CD4-positive, alpha-beta T cell (primary cell): ENCODE results near the gene FBXO45. TPM values are rescaled to one million over a fixed set of nuclear protein-coding genes. Genes with fewer than 3 reads are reported as not detected.

ENCODE experiments used
- ATAC-seq: fragments of 200-7000 bp; cut with Tn5 transposase; one replicate; pipeline ENCODE4 v1.10.0; 2022; ENCODE audit warnings: mild to moderate bottlenecking; ENCODE audit not compliant: poor library complexity
- CTCF ChIA-PET: fragments of 350-600 bp; sonication (Branson Sonifier 250); formaldehyde crosslinking; loops from one replicate; lab custom pipeline; 2021; ENCODE audit warnings: antibody characterized with exemption, inconsistent platforms; lab: Charles Lee
- POLR2A ChIA-PET: fragments of 350-600 bp; sonication (Branson Sonifier 250); formaldehyde crosslinking; loops from one replicate; lab custom pipeline; 2021; ENCODE audit warnings: antibody characterized with exemption, inconsistent platforms; lab: Charles Lee
- DNase-seq, 14 experiments: peaks; one replicate each; pipeline ENCODE4 v3.0.0-alpha.2; 2013 to 2020; ENCODE audit warnings: mixed read lengths in 2 of 14
- H3K27ac ChIP-seq, 2 donors: one replicate each; pipeline versions ENCODE4 v1.5.1 to v1.7.0; 2013; ENCODE audit warnings: low read length in 2 of 2, low read depth in 1 of 2, mild to moderate bottlenecking in 1 of 2
- H3K27me3 ChIP-seq, 2 experiments: 1 replicate in 1 of 2; 2 replicates in 1 of 2; pipeline versions ENCODE4 v1.6.1 to v1.7.0; 2013; ENCODE audit warnings: low read length in 2 of 2, control low read depth in 1 of 2, mild to moderate bottlenecking in 1 of 2, moderate library complexity in 1 of 2; ENCODE audit not compliant: insufficient read depth in 2 of 2, control insufficient read depth in 1 of 2
- H3K36me3 ChIP-seq: one replicate; pipeline ENCODE4 v1.6.1; 2013; ENCODE audit warnings: low read length, control low read depth; ENCODE audit not compliant: insufficient read depth
- H3K4me1 ChIP-seq: one replicate; pipeline ENCODE4 v1.6.1; 2013; ENCODE audit warnings: low read length, control low read depth; ENCODE audit not compliant: insufficient read depth
- H3K4me3 ChIP-seq: one replicate; pipeline ENCODE4 v1.5.1; 2013; ENCODE audit warnings: mild to moderate bottlenecking, low read length, moderate library complexity
- H3K9me3 ChIP-seq, 2 experiments: 1 replicate in 1 of 2; 2 replicates in 1 of 2; pipeline versions ENCODE4 v1.6.1 to v1.7.0; 2013; ENCODE audit warnings: low read length in 2 of 2, mild to moderate bottlenecking in 2 of 2, control low read depth in 1 of 2, moderate library complexity in 1 of 2; ENCODE audit not compliant: control insufficient read depth in 1 of 2, insufficient read depth in 1 of 2
- H3K27ac Mint-ChIP-seq: one replicate; pipeline ENCODE4 v1.8.0; 2020; ENCODE audit warnings: mixed read lengths
- H3K27me3 Mint-ChIP-seq: one replicate; pipeline ENCODE4 v1.8.0; 2021; ENCODE audit warnings: mixed read lengths
- H3K36me3 Mint-ChIP-seq: one replicate; pipeline ENCODE4 v1.8.0; 2021; ENCODE audit warnings: low read depth, mixed read lengths
- H3K4me1 Mint-ChIP-seq: one replicate; pipeline ENCODE4 v1.8.0; 2021; ENCODE audit warnings: low read depth, mixed read lengths
- H3K4me3 Mint-ChIP-seq: one replicate; pipeline ENCODE4 v1.8.0; 2020; ENCODE audit warnings: mild to moderate bottlenecking, mixed read lengths
- H3K9me3 Mint-ChIP-seq: one replicate; pipeline ENCODE4 v1.8.0; 2020; ENCODE audit warnings: mixed read lengths
- CTCF ChIP-seq: fragments of 200-600 bp; IDR thresholded peaks from one replicate; pipeline ENCODE4 v1.8.0; 2022; ENCODE audit warnings: antibody characterized with exemption, mild to moderate bottlenecking
- intact Hi-C, 2 experiments: fragments of 100-400 bp; cut with DNase I in 1 of 2; cut with micrococcal nuclease in 1 of 2; formaldehyde crosslinking; loops; one replicate each; pipeline versions ENCODE4 v1.15.1 to v1.9.0; 2023 to 2025; cut with DNase I, micrococcal nuclease
- total RNA-seq, 174 experiments: library from RNA in 2 of 174; stranded (reverse) in 2 of 174; gene quantifications; one replicate each; pipeline ENCODE4 v1.2.3 and lab custom pipeline; 2021 to 2026

The FBXO45 gene
- total RNA-seq, 2 experiments from 2014 or later: 5.4 to 6.0 TPM

- DNase-seq (no peak), ATAC-seq (no peak)
- CTCF ChIA-PET: interaction anchor here (1.0 to 2.2 kb wide), 5 partner anchors 10 to 145 kb away, joined by 3 to 13 read pairs (median 4); partner anchors contain the start of gene NRROS
- peaks cover 64% of the 10 kb centered on the region for H3K4me1 Mint-ChIP-seq
- H3K36me3 Mint-ChIP-seq: no peaks in the 10 kb centered on the region
- no peaks in the 10 kb centered on the region for H3K27me3 ChIP-seq
- peak overlapping the region; percentile 68 for H3K4me3 Mint-ChIP-seq
- no peaks in the 10 kb centered on the region for H3K9me3 Mint-ChIP-seq
- H3K36me3 ChIP-seq: no peaks in the 10 kb centered on the region
- H3K27me3 Mint-ChIP-seq: no peaks in the 10 kb centered on the region
- peak overlapping the region; percentile 94 for H3K27ac Mint-ChIP-seq
- H3K4me3 ChIP-seq: no peak overlapping the region
- H3K4me1 ChIP-seq: peaks cover 63% of the 10 kb centered on the region
- H3K27ac ChIP-seq: no peak overlapping the region
- H3K9me3 ChIP-seq: no peaks in the 10 kb centered on the region
- intact Hi-C loops: no loop called here
- POLR2A ChIA-PET: interaction anchor here (0.7 to 4.5 kb wide), 5 partner anchors 13 to 82 kb away, joined by 3 to 76 read pairs (median 6); partner anchors contain the start of gene NRROS
- TF ChIP-seq CTCF: no peak
Observed at GRCh38 chr3:196629228-196629627, 60.8 kb downstream of the FBXO45 start.

- no peaks in the 10 kb centered on the region for H3K36me3 Mint-ChIP-seq
- no peaks in the 10 kb centered on the region for H3K27me3 ChIP-seq
- CTCF ChIA-PET: interaction anchor here (0.9 to 2.9 kb wide), 7 partner anchors 13 to 109 kb away, joined by 3 to 23 read pairs (median 5); no protein-coding TSS in a partner anchor
- intact Hi-C loops: loop anchor here (1.0 to 2.0 kb wide), 3 partner anchors 9 to 53 kb away; no protein-coding TSS in a partner anchor
- no peaks in the 10 kb centered on the region for H3K27me3 Mint-ChIP-seq
- POLR2A ChIA-PET: interaction anchor here (0.6 to 4.5 kb wide), 22 partner anchors 11 to 310 kb away, joined by 3 to 80 read pairs (median 6); partner anchors contain the start of genes CEP19, FBXO45, NCBP2 and NRROS
- no peaks in the 10 kb centered on the region for H3K9me3 Mint-ChIP-seq
- peak overlapping the region; percentile 90 for H3K4me3 Mint-ChIP-seq
- DNase-seq (peak in 4 of 14 experiments; percentile 13 to 61 (median 54)), ATAC-seq (peak; percentile 15)
- no peaks in the 10 kb centered on the region for H3K9me3 ChIP-seq
- no peaks in the 10 kb centered on the region for H3K36me3 ChIP-seq
- no peak for TF ChIP-seq CTCF
- H3K4me1 ChIP-seq: peaks cover 66% of the 10 kb centered on the region
- peak overlapping the region; percentile 94 for H3K27ac Mint-ChIP-seq
- H3K4me3 ChIP-seq: peak overlapping the region; percentile 72
- peaks cover 65% of the 10 kb centered on the region for H3K4me1 Mint-ChIP-seq
- H3K27ac ChIP-seq: peak overlapping the region; percentile 90
Observed at GRCh38 chr3:196631682-196632045, 63.2 kb downstream of the FBXO45 start.

- Histone ChIP-seq H3K27me3 (no peaks in the 10 kb centered on the region), H3K36me3 (no peaks in the 10 kb centered on the region), H3K9me3 (no peaks in the 10 kb centered on the region), H3K4me3 (peak overlapping the region; percentile 72), H3K4me1 (peaks cover 69% of the 10 kb centered on the region), H3K27ac (peak overlapping the region; percentile 90)
- Mint-ChIP-seq H3K4me3 (peak overlapping the region; percentile 90), H3K27ac (peak overlapping the region; percentile 94), H3K36me3 (no peaks in the 10 kb centered on the region), H3K27me3 (no peaks in the 10 kb centered on the region), H3K9me3 (no peaks in the 10 kb centered on the region), H3K4me1 (peaks cover 67% of the 10 kb centered on the region)
- peak; percentile 83 for ATAC-seq
- intact Hi-C loops: loop anchor here (1.0 to 2.0 kb wide), 3 partner anchors 8 to 53 kb away; no protein-coding TSS in a partner anchor
- DNase-seq: peak; percentile 72 to 96 (median 87)
- CTCF ChIA-PET: interaction anchor here (0.9 to 2.9 kb wide), 7 partner anchors 13 to 110 kb away, joined by 3 to 23 read pairs (median 5); no protein-coding TSS in a partner anchor
- POLR2A ChIA-PET: interaction anchor here (0.6 to 4.5 kb wide), 23 partner anchors 10 to 310 kb away, joined by 3 to 80 read pairs (median 6); partner anchors contain the start of genes CEP19, FBXO45, NCBP2 and NRROS
- no peak for TF ChIP-seq CTCF
Observed at GRCh38 chr3:196632046-196632751, 63.7 kb downstream of the FBXO45 start.
